Vagina (tissue), 2 donors: Measurements from ENCODE around the gene HRH2.

Experiments
- POLR2A ChIP-seq, 2 donors: fragments of 450-650 bp; IDR thresholded peaks; one replicate each; pipeline ENCODE4 v1.6.1; 2017; ENCODE audit warnings: antibody characterized with exemption in 2 of 2, mild to moderate bottlenecking in 2 of 2, moderate library complexity in 2 of 2
- POLR2AphosphoS5 ChIP-seq, 2 donors: sonication (generic); formaldehyde crosslinking; IDR thresholded peaks; one replicate each; pipeline ENCODE4 v1.9.0; 2017; ENCODE audit warnings: antibody characterized with exemption in 2 of 2, mild to moderate bottlenecking in 2 of 2, low read depth in 1 of 2; ENCODE audit not compliant: insufficient read depth in 1 of 2
- TF ChIP-seq, protein P1 (sequence below), 3 experiments: fragments of 450-650 bp in 2 of 3; fragments of 200-600 bp in 1 of 3; sonication (generic) in 1 of 3; IDR thresholded peaks; one replicate each; pipeline ENCODE4 v1.5.1; 2017 to 2019; ENCODE audit warnings: antibody characterized with exemption in 3 of 3, mild to moderate bottlenecking in 2 of 3, moderate library complexity in 2 of 3

DNA sequence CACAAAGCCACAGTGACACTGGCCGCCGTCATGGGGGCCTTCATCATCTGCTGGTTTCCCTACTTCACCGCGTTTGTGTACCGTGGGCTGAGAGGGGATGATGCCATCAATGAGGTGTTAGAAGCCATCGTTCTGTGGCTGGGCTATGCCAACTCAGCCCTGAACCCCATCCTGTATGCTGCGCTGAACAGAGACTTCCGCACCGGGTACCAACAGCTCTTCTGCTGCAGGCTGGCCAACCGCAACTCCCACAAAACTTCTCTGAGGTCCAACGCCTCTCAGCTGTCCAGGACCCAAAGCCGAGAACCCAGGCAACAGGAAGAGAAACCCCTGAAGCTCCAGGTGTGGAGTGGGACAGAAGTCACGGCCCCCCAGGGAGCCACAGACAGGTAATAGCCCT is 26.1 kb downstream of the HRH2 start:
- TF ChIP-seq, protein P1, sequence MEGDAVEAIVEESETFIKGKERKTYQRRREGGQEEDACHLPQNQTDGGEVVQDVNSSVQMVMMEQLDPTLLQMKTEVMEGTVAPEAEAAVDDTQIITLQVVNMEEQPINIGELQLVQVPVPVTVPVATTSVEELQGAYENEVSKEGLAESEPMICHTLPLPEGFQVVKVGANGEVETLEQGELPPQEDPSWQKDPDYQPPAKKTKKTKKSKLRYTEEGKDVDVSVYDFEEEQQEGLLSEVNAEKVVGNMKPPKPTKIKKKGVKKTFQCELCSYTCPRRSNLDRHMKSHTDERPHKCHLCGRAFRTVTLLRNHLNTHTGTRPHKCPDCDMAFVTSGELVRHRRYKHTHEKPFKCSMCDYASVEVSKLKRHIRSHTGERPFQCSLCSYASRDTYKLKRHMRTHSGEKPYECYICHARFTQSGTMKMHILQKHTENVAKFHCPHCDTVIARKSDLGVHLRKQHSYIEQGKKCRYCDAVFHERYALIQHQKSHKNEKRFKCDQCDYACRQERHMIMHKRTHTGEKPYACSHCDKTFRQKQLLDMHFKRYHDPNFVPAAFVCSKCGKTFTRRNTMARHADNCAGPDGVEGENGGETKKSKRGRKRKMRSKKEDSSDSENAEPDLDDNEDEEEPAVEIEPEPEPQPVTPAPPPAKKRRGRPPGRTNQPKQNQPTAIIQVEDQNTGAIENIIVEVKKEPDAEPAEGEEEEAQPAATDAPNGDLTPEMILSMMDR (IDR thresholded peaks at IDR 0.05): no peak
- TF ChIP-seq POLR2A (IDR thresholded peaks at IDR 0.05) (no peak), POLR2AphosphoS5 (IDR thresholded peaks at IDR 0.05; ENCODE audit: insufficient read depth in 1 of 2, low read depth in 1 of 2) (no peak)
